ENCODE measurements around the gene STAG3.

Gene STAG3

GRCh38 chr7:100154651-100155491 lies 22.8 kb upstream of the STAG3 start:
- no peak for DNase-seq

- no peak for DNase-seq
These were observed 22.0 kb upstream of the STAG3 start for GRCh38 chr7:100155553-100156317.

DNA sequence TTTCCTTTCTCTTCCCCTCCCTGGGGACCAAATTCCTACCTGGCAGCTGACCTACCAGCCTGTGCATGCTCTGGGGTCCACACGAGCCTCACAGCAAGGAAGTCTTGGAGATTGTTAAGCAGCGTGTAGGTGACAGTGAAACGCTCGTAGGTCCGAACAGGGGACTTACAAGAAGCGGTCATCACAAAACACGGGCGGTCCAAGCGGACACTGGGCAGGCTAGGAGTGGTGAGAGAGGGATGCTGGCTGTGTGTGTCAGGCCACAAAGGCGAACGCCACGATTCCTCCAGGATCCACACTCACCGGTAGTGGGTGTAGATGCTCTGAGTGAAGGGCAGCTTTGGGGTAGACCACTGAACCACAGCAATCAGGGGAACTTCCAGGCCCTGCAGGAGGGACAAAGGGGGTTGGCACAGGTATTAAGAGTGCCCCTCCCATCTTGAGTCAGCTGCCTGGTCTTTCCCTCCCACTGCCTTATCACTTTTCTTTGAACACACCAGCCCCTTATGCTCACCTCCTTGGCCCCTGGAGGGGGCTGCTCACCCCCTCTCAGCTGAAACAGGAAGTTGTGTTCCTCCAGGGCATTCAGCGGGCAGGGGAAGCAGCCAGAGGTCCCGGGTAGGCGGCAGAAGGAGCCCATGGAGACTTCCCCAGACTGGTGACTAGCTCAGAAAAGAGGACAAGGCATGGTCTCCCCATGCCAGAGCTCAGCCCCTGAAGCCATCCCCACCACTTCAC lies 21.2 kb upstream of the STAG3 start:
- DNase-seq = peak; percentile 38 to 56

DNA sequence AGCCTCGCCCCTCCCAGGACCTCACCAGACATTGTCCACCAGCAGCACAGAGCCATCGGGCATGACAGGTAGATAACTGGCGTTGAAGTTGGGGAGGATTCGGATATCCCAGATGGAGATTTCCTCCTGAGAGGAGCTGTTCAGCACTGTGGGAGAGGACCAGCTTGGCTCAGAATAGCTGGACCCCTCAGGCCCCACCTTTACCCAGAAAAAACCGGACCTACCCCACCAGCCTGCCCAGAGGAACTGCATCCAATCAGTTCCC lies 20.7 kb upstream of the STAG3 start:
- DNase-seq = no peak

DNA sequence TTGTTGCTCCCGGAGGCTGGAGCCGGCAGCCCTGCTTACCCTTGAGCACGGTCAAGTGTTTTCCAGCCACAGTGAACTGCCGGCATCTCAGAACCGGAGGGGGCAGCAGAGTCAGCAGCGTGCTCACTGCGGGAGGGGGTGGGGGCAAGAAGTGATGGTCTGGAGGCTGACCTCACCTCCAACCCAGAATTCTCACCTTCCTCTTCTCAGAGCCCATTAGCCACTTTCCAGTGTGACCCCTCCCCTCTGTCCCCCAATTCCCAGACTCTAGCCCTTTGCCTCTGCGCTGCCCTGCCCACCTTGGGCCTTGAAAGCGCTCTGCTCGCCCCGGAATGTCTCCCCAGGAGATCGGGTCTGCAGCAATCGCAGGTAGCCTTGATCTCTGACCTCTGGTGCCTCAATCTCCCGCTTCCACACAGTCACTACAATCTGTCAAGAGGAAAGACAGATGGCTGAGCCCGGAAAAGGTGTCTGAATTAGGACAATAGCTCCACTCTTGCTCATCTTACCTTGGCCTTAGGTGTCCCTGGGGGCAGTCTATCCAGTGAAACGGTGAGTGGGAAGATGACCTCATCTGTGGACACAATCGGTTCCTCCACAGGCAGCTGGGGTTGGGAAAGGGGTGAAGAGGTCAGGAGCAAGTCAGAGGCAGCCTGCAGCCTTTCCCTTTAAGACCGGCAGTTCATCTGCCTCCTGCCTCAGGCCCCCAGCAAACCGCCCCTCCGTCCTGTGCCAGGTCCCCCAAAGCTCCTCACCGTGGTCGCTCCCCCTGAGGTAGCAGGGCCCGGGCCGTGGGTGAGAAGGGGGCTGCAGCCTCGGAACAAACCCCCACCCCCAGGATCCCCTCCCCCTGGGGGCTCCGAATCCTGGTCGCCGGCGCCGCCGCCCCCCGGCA lies 20.1 kb upstream of the STAG3 start:
- DNase-seq = peak; percentile 65 to 78

DNA sequence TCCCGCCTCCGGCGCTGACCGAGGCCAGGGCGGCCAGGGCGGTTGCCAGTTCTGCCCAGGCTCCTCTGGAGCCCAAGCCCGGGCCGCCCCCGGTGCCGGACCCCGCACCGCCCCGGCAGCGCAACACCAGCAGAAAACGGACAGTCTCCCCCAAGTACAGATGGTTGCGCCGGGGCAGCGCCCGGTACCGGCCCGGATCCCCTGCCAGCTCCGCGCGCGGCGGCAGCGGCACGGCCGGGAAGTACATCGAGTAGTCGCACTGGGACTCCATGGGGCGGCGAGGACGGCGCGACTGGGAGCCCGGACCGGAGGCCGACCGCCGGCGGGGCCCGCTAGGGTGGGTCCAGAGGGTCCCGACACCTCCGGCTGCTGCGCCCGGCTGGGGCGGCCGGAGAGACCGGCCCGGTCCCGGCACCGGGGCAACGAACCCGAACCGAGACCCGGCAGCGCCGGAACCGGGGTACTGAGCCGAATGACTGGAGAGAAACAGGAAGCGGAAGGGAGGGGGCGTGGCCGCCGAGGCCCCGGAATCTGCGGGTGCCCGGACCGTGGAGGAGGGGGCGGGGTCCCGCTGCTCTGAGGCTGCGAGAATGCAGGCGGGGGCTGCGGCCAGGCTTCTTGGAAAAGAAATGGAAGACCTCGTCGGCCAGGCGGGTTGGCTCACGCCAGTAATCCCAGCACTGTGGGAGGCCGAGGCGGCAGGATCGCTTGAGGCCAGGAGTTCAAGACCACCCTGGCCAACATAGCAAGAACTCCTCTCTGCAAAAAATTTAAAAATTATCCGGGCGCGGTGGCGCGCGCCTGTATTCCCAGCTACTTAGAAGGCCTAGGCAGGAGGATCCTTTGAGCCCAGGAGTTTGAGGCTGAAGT lies 19.3 kb upstream of the STAG3 start, which contains the start of gene TRAPPC14:
TRAPPC14 (minus strand) TSS at position 495 of the 870 bp plus-strand sequence; CDS start at position 271, 224 bp downstream.
- peak; percentile 64 to 86 for DNase-seq

DNA sequence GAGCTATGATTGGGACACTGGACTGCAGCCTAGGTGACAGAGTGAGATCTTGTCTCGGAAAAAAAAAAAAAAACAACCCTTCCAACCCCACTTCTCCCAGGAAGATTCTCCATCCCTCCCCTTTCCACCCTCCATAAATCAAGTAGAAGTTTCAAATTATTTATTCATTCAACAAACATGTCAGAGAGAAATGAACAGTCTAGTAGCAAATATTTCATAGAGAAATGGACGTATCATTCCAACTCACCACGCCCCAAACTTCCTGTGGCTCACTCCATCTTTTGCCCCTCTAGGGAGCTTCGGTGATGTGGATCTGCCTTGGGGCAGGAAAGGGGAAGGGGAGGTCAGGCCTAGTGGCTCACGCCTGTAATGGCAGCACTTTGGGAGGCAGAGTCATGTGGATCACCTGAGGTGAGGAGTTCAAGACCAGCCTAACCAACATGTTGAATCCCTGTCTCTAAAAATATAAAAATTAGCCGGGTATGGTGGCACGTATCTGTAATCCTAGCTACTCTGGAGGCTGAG lies 18.6 kb upstream of the STAG3 start:
- no peak for DNase-seq

- no peak for DNase-seq
These were observed 17.7 kb upstream of the STAG3 start for GRCh38 chr7:100160067-100160466.

- DNase-seq = no peak
These were observed 14.6 kb upstream of the STAG3 start for GRCh38 chr7:100163006-100163531.

DNA sequence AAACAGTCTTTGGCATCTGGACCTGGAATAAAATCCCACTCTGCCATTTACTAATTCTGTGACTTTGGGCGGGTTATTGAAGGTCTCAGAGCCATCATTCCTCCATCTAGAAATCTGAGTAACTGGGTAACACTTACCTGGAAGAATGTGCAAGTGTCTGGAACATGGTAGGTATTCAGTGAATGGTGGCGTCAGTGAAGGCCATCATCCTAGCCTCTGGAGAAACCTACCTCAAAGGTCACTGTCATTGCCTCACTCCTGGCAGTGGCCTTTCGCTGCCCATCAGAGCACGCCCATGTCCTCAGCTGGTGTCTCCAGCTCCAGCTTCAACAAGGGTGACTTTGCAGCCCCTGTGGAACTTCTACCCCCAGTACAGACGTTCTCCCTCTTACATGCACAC lies 13.8 kb upstream of the STAG3 start:
- no peak for DNase-seq

DNA sequence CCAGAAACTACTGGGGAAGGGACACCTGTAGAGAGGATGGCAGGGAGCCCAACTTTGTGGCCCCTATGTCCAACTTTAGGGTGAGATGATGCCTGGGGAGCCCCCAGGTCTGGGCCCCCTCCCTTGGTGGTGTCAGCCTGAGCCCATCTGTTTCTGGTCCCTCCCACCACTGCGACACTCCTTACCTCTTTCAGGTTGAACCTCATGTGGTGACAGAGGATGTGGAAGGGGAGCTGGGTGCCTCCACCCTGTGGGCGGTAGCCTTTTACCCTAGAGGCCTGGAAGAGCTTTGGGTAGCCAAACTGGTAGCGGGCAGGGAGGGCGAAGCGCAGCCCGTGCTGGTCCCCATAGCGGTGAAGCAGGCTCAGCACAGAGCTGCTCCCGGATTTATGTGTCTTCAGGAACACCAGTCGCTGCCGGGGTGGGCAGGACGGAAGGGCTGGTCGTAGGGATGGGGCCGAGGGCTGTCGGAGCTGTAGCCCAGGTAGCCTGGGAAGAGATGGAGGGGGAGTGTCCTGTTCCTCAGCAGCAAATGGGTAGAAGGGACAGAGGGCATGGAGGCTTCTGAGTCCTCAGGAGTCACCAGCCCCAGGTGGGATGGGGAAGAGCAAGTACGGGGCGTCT lies 11.3 kb upstream of the STAG3 start:
- no peak for DNase-seq

GRCh38 chr7:100166970-100167911 lies 10.5 kb upstream of the STAG3 start:
- no peak for DNase-seq

GRCh38 chr7:100167912-100168323 lies 9.8 kb upstream of the STAG3 start:
- DNase-seq = no peak

GRCh38 chr7:100169147-100169850 lies 8.4 kb upstream of the STAG3 start:
- DNase-seq = no peak

DNA sequence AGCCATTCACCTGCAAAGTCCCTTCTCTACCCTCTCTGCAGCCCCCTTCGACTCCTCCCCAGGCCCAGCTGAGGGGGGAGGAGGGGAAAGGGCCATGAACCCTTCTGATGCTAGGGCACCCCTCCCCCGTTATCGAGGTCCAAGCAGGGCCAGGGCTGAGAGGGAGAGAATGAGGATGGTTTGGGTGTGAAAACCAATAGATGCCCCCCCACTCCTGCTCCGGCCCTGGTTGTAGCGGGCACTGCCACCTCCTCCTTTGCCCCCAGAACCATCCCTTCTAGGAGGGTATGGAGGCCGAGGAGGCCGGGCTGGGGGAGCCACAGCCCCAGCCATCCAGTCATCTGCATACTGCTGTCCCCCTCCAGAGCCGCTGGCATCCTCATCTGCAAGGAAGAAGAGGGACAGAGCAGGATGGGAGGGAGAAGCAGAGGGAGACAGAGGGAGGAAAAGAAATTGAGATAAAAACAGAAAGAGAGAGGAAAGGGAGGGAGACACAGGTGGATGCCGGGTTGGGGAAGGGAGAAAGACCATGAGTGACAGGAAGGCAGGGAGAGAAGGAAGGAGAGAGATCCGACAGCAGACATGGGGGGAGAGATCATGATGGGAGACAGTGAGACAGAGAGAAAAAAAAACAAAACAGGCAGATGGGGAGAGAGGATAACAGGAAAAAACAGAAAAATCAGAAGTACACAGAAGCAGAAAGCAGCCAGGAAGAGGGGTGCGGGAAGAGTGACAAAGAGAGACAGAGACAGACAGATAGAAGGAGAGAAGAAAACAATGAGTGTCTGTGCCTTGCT lies 7.4 kb upstream of the STAG3 start:
- DNase-seq = no peak

DNA sequence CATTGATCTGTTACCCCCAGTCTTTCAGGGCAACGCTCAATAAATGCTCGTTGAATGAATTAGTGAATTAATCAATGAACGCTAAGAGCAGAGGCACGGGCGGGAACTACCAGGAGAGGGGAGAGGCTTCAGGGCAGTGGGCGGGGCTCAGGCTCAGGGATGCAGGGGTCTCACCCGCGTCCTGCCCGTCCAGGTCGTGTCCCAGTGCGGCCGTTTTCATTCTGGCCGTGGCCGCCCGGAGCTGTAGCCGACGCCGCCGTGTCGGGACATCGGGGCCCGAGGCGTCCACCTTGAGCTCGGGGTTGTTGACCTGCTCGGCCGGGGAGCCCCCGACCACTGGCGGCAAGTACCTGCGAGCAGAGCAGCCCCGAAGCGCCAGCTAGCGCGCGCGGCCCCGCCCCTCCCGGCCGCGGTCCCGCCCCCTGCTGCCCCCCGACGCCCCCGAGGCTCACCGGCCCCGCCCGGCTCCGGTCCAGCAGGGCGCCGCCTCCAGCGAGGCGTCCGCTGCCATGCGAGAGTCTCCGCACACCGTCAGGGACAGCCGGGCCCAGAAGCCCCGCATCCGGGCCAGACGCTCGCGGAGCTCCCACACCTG lies 6.5 kb upstream of the STAG3 start:
- no peak for DNase-seq

DNA sequence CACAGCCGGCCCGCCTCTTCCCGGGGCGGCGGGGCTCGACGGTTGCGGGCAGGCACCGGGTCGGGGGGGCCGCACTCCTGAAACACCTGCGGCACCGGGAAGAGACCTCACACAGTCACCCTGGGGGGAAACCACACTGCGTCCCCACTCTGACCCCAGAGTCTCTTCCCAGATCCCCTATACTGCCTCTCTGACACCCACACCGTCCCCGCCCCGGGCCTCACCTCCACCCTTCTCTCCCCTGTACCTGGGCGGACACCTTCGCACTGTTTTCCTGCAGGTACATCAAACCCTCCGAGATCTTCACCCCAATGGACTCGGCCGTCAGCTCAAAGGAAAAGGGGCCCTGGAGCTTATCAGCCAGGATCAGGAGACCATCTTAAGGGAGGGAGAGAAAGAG lies 5.9 kb upstream of the STAG3 start:
- DNase-seq = no peak

All from inflammatory macrophage treated with lipopolysaccharide for 1 hour (primary cell).